Measurements from ENCODE around the gene NIPAL4.
A peak's percentile ranks its signal among the peaks of the same experiment; 100 is the strongest.
"Not testable (repeated sequence)": the region's sequence is repeated elsewhere in the genome, so short reads cannot be mapped to it uniquely, and the experiment has no call there.

Gene NIPAL4

DNA sequence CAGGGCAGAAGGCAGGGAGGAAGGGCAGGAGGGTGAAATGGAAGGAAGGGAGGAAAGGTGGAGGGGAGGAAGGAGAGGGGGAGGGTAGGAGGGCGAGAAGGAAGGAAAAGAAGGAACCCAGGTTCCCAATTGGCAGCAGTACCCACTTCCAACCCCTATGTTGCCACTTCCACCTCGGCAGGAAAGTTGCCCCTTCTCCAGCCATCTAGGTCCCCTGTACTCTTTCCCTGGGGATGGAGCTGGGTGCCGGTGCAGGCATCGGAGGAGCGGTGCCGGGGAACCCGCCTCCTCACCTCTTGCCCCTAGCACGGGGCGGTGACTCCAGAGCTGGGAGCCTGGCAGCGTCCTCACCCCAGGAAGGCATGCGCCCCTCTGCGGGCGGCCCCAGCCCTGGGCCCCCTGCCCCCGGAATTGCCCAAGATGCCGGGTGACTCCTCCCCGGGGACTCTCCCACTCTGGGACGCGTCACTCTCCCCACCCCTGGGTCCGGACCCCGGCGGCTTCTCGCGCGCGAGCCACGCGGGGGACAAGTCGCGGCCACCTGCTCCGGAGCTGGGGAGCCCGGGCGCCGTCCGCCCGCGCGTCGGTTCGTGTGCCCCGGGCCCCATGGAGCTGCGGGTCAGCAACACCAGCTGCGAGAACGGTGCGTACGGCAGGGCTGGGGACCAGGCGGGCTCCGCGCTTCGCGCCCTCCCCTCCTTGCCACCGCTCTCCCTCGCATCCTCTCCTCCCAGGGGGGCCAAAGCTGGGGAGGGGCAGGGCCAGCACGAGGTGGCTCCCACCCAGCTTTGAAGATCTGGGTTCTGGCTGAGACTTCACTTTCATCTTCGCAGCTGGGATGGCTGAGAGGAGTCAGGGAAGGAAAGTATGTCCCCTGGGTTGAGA lies at the start of gene NIPAL4:
Gene NIPAL4, plus strand, starts transcription at position 499 of the 885 bp plus-strand sequence. Its CDS starts 108 bp downstream, at position 607.
- DNase-seq (ENCODE audit: low spot score) = no peak

DNA sequence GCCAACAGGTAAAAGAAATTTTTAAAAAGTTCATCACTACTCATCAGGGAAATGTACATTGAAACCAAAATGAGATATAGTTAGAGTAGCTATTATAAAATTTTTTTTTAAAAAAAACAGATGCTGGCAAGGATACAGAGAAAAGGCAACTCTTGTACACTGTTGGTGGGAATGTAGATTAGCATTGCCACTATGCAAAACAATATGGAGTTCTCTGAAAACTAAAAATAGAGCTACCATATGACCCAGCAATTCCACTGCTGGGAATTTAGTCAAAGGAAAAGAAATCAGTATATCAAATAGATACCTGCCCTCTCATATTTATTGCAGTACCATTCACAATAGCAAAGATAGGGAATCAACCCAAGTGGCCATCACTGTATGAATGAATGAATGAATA lies 44.2 kb upstream of the NIPAL4 start:
- DNase-seq (ENCODE audit: low spot score) = no peak

DNA sequence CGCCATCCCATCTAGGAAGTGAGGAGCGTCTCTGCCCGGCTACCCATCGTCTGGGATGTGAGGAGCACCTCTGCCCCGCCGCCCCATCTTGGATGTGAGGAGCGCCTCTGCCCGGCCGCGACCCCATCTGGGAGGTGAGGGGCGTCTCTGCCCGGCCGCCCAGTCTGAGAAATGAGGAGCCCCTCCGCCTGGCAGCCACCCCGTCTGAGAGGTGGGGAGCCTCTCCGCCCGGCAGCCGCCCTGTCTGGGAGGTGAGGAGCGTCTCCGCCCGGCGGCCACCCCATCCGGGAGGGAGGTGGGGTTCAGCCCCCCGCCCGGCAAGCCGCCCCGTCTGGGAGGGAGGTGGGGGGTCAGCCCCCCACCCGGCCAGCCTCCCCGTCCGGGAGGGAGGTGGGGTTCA lies 40.5 kb upstream of the NIPAL4 start:
- not testable (repeated sequence) for DNase-seq (ENCODE audit: low spot score)

DNA sequence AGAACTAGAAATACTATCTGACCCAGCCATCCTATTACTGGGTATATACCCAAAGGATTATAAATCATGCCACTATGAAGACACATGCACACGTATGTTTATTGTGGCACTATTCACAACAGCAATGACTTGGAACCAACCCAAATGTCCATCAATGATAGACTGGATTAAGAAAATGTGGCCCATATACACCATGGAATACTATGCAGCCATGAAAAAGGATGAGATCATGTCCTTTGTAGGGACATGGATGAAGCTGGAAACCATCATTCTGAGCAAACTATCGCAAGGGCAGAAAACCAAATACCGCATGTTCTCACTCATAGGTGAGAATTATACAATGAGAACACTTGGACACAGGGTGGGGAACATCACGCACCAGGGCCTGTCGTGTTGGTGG lies 30.1 kb upstream of the NIPAL4 start:
- DNase-seq (ENCODE audit: low spot score) = not testable (repeated sequence)

DNA sequence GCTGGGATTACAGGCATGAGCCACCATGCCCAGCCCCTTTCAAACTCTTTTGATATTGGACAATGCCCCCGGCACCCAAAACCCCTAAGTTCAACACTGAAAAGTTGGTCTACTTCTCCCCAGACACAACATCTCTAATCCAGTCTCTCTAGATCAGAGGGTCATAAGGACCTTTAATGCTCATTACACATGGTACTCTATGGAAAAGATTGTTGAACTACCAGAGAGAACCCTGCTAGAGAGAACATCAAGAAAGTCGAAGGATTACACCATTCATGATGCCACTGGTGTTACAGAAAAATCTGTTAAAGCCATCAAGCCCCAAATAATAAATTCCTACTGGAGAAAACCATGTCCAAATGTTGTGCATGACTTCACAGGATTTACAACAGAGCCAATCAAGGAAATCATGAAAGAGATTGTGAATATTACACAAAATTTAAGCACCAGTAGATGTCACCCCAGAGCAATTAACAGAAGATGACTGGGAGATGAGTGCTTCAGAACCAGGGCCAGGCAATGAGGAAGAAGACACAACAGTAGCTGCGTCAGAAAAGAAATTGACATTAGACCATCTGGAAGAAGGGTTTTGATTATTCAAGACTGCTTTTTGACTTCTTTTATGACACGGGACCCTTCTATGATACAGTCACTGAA lies 28.3 kb upstream of the NIPAL4 start:
- DNase-seq (ENCODE audit: low spot score) = peak; percentile 63

DNA sequence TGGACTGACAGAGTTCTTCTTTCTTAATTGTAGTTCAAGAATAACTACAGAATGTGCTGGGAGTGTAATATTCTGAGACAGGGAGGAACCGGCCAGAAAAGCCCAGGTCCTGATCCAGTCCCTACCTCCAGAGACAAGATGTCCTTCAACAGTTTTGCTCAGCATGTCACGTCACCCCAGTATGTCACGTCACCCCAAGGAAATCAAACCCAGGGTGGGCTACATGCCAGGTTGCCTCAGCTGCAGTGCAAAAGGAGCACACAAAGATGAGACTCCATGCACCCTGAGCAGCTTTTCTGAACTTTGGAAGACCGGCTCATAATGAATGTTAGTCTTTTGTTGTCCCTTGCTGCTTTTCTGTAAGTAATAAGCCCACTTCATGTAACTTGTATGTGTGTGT lies 25.9 kb upstream of the NIPAL4 start:
- no peak for DNase-seq (ENCODE audit: low spot score)

DNA sequence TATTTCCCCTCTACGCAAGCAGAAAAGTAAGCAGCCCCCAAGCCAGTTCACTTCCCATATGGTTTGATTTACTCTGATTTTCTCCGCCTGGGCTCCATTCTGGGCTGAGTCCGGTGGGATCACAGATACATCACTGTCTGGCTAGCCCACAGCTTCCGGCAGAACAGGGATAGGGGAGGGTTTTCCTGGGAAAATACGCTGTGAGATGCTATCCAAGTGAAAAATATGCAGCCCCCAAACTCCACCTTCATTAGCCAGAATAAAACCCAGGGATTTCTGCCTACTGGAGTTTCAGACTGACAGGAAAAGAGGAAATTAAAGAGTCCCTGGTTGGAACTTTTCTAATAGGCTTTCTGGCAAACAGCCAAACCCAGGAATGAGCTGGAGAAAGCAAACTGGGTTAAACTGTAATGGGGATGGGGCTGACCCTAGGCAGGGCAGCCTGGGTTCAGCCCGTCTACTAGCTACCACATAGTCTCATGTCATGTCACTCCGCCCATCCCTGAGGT lies 16.9 kb upstream of the NIPAL4 start:
- no peak for DNase-seq (ENCODE audit: low spot score)

DNA sequence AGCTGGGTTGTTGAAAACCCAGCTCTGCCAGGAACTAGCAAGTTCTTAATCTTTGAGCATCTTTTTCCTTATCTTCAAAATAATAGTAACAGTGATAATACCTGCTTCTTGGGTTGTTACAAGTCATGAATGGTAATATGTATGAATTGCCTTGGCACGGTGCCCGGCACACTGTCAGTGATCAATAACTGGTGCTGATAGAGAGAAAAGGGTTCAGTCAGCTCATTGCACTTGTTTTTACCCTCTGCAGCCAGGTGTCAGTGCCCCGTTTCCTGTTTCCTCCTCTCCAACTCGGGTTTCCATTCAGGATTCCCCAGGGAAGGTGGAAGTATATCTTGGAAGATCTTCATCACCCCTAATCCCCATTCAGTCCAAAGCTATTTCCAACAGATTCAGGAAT lies 15.8 kb upstream of the NIPAL4 start:
- DNase-seq (ENCODE audit: low spot score) = no peak

DNA sequence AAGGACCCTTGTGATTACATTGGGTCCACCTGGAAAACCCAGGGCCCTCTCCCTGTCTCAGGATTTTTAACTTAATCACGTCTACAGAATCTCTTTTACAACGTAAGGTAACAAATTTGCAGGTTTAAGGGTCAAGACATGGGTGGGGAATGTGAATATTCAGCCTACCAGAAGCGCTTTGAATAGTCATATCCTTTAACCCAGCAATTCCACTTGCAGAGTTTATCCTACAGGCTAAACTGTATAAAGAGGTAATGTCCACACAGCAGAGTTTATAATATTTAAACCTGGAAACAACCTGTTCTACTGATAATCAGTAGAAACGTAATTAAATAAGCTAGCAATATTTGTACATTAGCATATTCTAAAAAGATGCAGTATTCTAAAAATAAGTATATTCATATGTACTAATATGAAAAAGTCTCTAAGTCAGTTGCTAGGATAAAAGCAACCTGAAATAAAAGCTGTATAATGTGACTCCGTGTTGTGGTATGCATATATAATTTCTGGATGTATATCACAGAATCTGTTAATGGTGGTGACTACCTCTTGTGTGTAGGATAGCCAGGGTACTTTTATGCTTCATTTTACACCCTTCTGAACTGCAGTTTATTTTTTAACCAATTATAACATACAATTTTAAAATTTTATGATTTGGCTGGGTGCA lies 14.1 kb upstream of the NIPAL4 start:
- no peak for DNase-seq (ENCODE audit: low spot score)

DNA sequence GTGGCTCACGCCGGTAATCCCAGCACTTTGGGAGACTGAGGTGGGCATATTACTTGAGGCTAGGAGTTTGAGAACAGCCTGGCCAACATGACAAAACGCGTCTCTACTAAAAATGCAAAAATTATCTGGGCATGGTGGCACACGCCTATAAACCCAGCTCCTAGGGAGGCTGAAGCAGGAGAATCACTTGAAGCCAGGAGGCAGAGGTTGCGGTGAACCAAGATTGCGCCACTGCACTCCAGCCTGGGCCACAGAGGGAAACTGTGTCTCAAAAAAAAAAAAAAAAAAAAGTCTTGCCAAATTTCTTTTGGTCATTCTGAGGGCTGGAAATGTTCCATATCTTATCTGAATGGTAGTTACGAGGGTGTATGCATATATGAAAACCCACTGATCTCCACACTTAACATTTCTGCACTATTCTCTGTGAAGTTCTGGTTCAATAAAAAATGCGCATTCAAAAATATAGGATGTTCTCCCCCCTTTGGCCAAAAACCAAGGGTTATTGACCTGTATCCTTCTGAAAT lies 13.5 kb upstream of the NIPAL4 start:
- DNase-seq (ENCODE audit: low spot score) = no peak

DNA sequence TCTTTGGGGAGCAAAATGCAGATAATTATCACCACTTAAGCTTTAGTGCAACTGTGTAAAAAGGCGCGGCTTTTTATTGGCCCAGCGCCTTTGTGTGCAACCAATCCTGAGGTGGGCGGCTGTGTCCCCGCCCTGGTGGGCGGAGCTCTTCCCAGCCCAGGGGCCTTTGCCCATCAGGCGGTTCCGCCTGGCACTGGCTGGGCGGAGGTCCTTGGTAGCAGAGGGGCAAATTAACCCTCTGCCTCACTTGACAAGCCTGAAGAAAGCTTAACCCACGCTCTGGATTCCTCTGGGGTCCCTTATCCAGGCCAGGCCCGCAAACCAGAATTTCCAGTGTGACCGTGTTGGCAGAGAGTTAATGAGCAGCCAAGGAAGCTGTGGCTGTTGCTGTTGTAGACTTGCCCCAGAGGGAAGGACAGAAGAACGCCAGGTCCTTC lies 12.8 kb upstream of the NIPAL4 start:
- no peak for DNase-seq (ENCODE audit: low spot score)

DNA sequence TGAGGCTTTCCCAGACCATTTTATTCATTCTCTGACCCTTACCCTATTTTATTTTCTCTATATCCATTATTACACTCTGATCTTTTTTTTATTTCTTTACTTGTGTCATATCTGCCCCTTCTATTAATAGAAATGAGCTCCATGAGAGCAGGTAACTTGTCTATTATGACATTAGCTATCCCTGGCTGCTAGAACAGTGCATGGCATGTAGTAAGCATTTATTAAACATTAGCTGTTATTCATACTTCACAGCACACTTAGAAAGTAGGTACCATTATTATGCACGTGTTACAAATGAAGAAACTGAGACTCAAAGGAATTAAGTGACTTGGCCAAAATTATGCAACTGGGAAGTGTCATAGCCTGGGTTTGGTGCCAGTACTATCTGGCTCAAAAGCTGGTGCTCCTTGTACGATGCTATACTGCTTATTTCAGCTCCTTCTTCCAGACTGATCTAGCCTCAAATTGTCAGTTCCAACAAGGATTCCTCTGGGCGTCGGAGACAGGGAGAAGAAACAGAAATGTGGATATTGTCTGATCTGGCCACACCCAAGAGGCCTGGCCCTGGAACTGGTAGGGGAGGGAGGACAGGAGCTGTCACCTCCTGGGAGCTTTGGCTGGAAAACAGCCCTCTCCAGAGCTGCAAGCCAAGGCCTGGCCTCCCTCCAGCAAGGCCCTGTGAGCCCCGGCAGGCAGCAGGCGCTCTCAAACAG lies 10.8 kb upstream of the NIPAL4 start:
- DNase-seq (ENCODE audit: low spot score) = no peak

DNA sequence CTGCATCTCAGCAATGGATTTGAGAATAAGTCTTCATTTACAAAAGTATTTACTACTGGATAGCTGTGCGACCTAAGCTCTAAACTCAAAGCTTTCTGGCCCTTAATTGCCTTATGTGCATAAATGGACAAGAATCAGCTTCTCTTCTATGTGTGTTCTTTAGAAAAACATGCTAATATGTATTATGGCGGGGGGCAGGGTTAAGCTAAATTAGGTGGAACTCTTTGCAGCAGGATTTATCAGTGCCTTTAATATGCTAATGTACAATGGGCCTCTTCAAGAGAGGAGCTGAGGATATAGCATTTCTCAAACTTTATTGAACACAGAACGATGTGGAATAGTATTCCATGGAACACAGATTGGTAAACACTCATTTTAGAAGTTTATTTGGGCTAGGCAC lies 10.0 kb upstream of the NIPAL4 start:
- DNase-seq (ENCODE audit: low spot score) = no peak

DNA sequence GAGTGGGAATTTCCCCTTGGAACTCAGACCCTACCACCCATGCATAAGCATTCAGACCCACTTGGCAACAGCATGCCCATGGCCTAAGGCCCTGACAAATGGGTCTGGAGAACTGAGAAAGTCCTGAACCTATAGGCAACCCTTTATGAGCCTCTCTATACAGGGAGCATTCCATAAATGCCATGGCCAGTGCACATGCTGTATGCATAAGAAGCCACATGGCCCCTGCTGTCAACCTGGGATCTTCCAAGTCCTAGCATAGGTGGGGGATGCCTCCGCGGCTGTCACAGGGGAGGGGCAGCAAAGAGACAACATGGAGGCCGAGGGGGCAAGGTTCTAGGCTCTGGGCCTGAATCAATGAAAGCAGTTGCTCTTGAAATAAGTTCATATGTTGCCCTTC lies 8.2 kb upstream of the NIPAL4 start:
- DNase-seq (ENCODE audit: low spot score) = no peak

DNA sequence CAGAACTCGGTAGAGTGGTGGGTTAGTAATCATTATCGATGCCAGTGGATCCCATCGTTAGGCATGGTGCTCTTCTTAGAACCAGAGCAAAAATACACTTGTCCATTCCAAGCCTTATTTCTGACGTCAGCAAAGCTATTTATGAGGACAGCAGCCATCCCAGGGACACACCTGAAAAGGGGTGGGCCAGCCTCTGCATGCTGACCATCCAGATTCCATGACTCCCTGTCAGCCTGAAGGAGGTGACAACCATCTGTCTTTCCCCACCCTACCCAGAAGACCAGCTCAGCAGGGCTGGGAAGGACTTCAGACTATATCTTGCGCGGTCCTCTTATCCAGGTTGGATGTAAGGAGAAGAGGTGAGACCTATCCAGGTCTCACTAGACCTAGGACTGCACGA lies 5.7 kb upstream of the NIPAL4 start:
- DNase-seq (ENCODE audit: low spot score) = no peak

DNA sequence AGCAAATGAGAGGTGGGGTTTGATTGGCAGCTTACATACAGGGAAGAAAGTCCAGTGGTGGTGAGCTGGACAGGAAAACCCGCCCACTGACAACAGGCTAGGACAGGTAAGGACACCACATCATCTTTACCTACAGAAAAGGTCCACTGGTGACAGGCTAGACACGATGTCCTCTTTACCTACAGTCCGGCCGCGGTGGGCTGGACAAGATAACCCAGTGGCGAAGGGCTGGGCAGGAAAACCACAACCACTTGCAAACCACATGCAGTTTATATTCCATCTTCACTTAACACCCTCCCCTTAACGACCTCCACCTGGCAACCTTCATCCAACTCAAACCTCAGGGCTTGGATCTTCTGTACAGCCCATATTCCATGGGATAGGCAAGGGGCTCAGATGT lies 5.0 kb upstream of the NIPAL4 start:
- DNase-seq (ENCODE audit: low spot score) = no peak

DNA sequence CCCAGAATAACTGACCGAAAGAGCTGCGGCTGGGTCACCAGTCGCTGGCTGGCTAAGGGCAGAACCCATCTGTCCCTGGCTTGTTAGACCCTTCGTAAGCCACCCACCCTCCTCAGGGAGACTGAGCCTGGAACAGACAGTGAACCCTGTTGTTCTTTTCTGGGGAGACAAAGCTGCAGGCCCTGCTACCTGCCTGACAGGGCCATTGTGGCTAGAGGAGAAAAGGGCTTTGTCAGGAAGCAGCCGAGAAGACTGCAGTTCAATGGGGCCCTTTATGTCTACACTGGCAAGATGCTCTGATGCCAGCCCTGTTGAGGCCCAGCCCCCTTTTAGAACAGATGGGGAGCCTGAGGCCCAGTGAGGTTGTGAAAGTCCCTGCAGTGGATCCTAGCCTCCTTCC lies 3.7 kb upstream of the NIPAL4 start:
- no peak for DNase-seq (ENCODE audit: low spot score)

DNA sequence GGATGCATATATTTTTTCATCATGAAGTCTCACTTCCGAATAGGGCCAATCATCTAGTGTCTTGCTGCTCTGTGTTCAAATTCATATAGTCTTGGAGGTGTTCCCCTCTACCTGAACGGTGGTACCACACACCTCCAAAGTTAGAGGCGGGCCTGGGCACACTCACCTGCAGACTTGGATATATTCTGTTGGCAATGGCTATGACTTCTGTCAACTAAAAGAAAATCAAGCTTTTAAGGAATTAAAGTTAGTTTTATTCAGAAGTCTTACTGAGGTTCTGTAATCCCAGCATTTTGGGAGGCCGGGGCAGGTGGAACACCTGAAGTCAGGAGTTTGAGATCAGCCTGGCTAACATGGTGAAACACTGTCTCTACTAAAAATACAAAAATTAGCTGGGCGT lies 2.6 kb upstream of the NIPAL4 start:
- no peak for DNase-seq (ENCODE audit: low spot score)

DNA sequence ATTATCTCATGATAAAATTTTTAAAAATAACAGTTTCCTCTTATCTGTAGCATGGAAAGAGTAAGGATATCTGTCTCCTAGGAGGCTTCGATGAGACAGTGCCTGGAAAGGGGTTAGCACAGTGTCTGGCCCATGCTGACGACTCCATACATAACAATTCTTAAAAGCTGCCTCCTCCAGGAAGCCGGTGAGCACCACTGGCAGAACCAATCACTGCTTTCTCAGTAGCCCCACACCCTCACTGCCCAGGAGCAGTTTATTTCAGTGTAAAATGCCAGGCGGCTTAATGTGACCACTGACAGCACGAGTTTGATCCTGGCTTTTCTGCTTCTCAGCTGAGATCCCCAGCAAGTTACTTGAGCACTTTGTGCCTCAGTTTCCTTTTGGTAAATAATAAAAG lies 1.2 kb upstream of the NIPAL4 start:
- DNase-seq (ENCODE audit: low spot score) = no peak

DNA sequence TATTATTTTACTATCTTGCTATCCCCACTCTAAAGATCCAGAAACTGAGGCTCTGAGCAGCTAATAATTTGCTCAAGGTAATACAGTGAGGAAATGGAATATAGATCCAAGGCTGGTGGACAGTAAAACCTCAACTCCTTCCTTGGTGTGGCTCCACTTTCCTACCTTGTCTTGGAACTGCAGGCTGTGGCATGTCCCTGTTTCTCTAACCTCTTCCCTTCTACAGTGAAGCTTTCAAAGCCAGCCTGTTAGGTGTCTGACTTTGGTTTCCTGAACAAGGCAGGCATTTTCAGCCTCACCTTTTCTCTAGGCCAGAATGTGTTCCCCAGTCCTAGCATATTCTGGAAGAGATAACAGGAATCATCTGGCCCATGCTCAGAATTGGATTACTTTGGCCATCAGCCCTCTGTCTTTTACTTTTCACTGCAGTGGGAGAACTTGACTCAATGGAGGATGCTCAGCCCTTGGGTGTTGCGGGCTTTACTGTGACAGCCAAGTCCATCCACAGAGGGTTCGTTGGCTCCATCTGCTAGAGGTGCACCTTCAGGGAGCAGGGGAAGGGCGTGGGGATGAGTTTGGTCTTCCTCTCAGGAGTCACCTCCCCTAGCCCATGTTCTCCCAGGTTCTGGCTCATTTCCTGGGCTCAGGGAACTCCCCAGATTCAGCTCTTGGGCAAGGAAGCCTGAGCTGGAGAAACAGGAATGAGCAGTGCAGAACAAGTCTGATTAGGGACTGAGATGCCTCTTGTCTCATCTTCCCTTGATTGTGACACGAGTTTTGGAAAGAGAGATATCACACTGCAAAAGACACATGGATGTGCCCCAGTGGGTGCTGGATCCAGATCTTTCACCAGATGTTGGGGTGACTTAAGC lies 1.1 kb downstream of the NIPAL4 start:
- DNase-seq (ENCODE audit: low spot score) = no peak

DNA sequence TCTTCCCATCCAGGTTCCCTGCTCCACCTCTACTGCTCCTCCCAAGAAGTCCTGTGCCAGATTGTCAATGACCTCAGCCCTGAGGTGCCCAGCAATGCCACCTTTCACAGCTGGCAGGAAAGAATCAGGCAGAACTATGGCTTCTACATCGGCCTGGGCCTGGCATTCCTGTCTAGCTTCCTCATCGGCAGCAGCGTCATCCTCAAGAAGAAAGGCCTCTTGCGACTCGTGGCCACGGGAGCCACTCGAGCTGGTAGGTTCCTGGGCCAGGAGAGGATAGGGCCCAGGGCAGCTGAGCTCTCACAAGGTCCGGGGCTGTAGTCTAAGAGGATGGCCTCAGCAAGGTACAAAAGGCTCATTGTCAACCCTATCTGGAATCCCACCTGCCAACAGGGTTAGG lies 3.1 kb downstream of the NIPAL4 start:
- DNase-seq (ENCODE audit: low spot score) = no peak

Measured in CD4-positive, alpha-beta T cell treated with Interleukin-15 for 4 hours (primary cell).